GM06990 (cell line): ENCODE measurements around the gene TNS3.

Experiments used
- DNase-seq: peaks from one replicate; pipeline ENCODE4 v3.0.0-alpha.2; 2011; ENCODE audit not compliant: insufficient read length; ENCODE audit errors: extremely low read depth
- H3K27me3 ChIP-seq: replicated peaks from 2 replicates; pipeline ENCODE4 v1.6.0; 2011; ENCODE audit warnings: low read length; ENCODE audit not compliant: control insufficient read depth, insufficient read depth
- H3K36me3 ChIP-seq: 2 replicates; pipeline ENCODE4 v1.5.1; 2011; ENCODE audit warnings: low read length; ENCODE audit not compliant: control insufficient read depth, insufficient read depth
- H3K4me3 ChIP-seq: replicated peaks from 2 replicates; pipeline ENCODE4 v1.5.1; 2011; ENCODE audit warnings: low read depth, mild to moderate bottlenecking, control low read depth, low read length
- TF ChIP-seq, protein P1 (sequence below): IDR thresholded peaks from 2 replicates; pipeline ENCODE4 v1.5.1; 2011; ENCODE audit warnings: low read length, control low read depth, mild to moderate bottlenecking, inconsistent platforms; ENCODE audit not compliant: insufficient read depth, poor library complexity, severe bottlenecking

The TNS3 gene

GRCh38 chr7:47337531-47337930 lies 244.4 kb downstream of the TNS3 start:
- no peak for DNase-seq
- TF ChIP-seq, protein P1, sequence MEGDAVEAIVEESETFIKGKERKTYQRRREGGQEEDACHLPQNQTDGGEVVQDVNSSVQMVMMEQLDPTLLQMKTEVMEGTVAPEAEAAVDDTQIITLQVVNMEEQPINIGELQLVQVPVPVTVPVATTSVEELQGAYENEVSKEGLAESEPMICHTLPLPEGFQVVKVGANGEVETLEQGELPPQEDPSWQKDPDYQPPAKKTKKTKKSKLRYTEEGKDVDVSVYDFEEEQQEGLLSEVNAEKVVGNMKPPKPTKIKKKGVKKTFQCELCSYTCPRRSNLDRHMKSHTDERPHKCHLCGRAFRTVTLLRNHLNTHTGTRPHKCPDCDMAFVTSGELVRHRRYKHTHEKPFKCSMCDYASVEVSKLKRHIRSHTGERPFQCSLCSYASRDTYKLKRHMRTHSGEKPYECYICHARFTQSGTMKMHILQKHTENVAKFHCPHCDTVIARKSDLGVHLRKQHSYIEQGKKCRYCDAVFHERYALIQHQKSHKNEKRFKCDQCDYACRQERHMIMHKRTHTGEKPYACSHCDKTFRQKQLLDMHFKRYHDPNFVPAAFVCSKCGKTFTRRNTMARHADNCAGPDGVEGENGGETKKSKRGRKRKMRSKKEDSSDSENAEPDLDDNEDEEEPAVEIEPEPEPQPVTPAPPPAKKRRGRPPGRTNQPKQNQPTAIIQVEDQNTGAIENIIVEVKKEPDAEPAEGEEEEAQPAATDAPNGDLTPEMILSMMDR, result peak; percentile 42
- Histone ChIP-seq H3K27me3 (no peaks in the 10 kb centered on the region), H3K4me3 (no peak overlapping the region), H3K36me3 (no peaks in the 10 kb centered on the region)

DNA sequence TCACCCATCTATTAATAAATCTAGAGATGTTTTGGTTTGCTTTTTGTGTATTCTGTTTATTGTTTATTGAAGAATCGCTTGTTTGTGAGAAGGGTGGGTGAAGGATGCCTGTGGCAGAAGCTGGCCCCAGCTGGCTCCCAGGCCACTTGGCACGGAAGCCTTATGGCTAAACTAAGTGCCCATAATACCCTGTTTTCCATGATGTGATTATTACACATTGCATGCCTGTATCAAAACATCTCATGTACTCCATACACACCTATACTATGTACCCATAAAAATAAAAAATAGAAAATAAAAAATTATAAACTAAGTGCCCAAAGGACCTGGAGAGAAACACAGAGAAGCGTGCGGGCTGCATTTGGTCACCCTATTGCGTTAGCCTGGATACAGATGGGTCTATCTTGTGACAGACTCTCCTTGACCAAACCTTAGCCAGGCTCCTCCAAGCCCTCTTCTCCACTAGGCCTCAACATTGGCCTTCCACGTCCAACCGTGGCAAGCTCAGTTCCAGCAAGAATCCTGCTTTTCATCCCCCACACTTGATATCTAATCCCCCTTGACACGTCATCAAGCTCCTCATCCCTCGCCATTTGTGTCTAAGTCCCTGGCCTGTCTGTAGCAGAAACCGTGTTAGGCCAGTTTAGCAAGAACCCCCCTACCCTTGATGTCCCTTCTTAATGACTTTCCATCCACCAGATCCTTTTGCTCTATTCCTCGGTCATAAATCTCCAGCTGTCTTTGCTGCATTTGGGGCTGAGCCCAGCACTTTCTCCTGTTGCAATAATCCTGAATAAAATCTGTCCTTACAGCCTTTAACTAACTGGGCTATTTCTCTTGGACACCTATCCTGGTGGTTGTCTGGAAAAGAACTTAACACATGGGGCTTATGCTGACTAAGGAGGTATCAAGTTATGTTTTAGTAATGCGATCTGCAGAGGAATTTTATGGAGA lies 245.2 kb downstream of the TNS3 start:
- Histone ChIP-seq H3K27me3 (no peaks in the 10 kb centered on the region), H3K36me3 (no peaks in the 10 kb centered on the region), H3K4me3 (no peak overlapping the region)
- DNase-seq, result no peak
- TF ChIP-seq, protein P1, result no peak

- no peak for DNase-seq
- no peaks in the 10 kb centered on the region for H3K27me3 ChIP-seq
- TF ChIP-seq, protein P1, result no peak
- no peak overlapping the region for H3K4me3 ChIP-seq
- H3K36me3 ChIP-seq, result no peaks in the 10 kb centered on the region
Observed at GRCh38 chr7:47335557-47336471, 246.1 kb downstream of the TNS3 start.

- Histone ChIP-seq H3K4me3 (no peak overlapping the region), H3K27me3 (no peaks in the 10 kb centered on the region), H3K36me3 (no peaks in the 10 kb centered on the region)
- TF ChIP-seq, protein P1, result no peak
- DNase-seq, result no peak
Observed at GRCh38 chr7:47335071-47335470, 246.8 kb downstream of the TNS3 start.

- TF ChIP-seq, protein P1, result no peak
- Histone ChIP-seq H3K4me3 (no peak overlapping the region), H3K36me3 (no peaks in the 10 kb centered on the region), H3K27me3 (no peaks in the 10 kb centered on the region)
- no peak for DNase-seq
Observed at GRCh38 chr7:47333959-47334358, 248.0 kb downstream of the TNS3 start.
